Lower leg skin (tissue), 4 donors: Measurements from ENCODE around the gene BCL2. TPM values are rescaled to one million over a fixed set of nuclear protein-coding genes. Genes with fewer than 3 reads are reported as not detected.

ENCODE experiments used
- DNase-seq, 2 donors: peaks; one replicate each; pipeline ENCODE4 v3.0.0-alpha.2; 2019; ENCODE audit warnings: low spot score in 2 of 2
- H3K4me3 ChIP-seq: fragments of 200-600 bp; sonication (generic); 2 replicates; pipeline ENCODE4 v1.5.1; 2017; ENCODE audit warnings: mild to moderate bottlenecking, low read depth; ENCODE audit not compliant: poor library complexity, severe bottlenecking
- CTCF ChIP-seq, 3 donors: fragments of 450-650 bp; IDR thresholded peaks; one replicate each; pipeline ENCODE4 v1.5.1; 2016; ENCODE audit warnings: antibody characterized with exemption in 3 of 3, mild to moderate bottlenecking in 3 of 3, moderate library complexity in 2 of 3
- POLR2A ChIP-seq, 2 donors: fragments of 450-650 bp; IDR thresholded peaks; one replicate each; pipeline ENCODE4 v1.6.1; 2016 to 2017; ENCODE audit warnings: antibody characterized with exemption in 2 of 2, mild to moderate bottlenecking in 1 of 2, moderate library complexity in 1 of 2
- WGBS, 2 donors: methylation state at CpG; one replicate each; pipeline ENCODE4 v1.1.5; 2018; 5-methylcytosine and 5-hydroxymethylcytosine counted together
- intact Hi-C: fragments of 100-400 bp; cut with DNase I; formaldehyde crosslinking; loops from one replicate; pipeline ENCODE4 v1.15.0; 2023; ENCODE audit warnings: low total_unique reads
- total RNA-seq, 4 donors: library from RNA; depleted of rRNA; stranded (reverse); fragments of >200 nt; gene quantifications; one replicate each; pipeline ENCODE4 v1.1.0, GENCODE V29; 2016

Gene BCL2
- total RNA-seq, 4 donors from 2014 or later, result 12.8 to 21.7 (median 18.2) TPM

GRCh38 chr18:63177259-63177658 lies 142.3 kb downstream of the BCL2 start:
- H3K4me3 ChIP-seq, result no peak overlapping the region
- WGBS, 2 donors, result 72 to 90% methylated on average over 6 of the region's 6 CpGs
- intact Hi-C loops, result no loop called here
- no peak for DNase-seq
- TF ChIP-seq CTCF (IDR thresholded peaks at IDR 0.05) (no peak), POLR2A (IDR thresholded peaks at IDR 0.05) (no peak)

DNA sequence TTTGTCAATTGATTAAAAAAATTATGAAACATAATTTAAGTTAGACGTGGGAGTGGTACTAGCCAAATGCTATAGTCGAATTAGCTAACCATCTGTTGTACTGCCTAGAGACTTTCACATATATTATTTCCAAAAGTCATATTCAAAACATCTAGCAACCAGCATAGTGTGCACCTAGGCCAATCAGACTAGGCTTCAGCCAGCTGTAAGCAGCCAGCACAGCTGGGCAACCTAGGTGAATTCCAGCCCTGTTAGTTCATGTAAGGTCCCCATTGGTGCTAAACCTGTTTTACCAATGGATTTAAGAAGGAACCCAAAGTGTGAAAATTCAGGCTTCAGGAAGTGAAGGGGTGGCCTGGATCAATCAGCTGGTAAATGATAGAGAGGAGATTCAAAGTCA lies 144.3 kb downstream of the BCL2 start:
- no peak overlapping the region for H3K4me3 ChIP-seq
- intact Hi-C loops, result no loop called here
- no peak for DNase-seq
- TF ChIP-seq CTCF (IDR thresholded peaks at IDR 0.05), result no peak
- no peak for TF ChIP-seq POLR2A (IDR thresholded peaks at IDR 0.05)
- 50 to 67% methylated on average over 2 of the region's 2 CpGs for WGBS, 2 donors

DNA sequence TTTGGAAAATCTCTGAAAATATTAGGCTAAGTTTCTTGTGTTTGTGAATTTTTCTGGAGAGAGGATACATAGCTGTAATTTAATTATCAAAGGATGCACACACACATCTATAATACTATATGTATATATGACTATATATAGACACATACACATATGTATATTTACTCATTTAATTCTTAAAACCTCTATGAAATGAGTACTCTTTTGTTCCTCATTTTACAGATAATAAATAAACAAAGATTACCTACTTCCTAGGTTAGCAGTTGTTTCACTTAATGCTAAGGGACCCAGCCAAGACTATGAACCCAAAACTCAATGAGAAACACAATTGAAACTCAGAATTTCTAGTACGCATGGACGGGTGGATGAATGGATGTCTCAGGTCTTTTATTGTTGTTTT lies 145.6 kb downstream of the BCL2 start:
- intact Hi-C loops, result no loop called here
- WGBS, 2 donors, result 97% methylated on average over 2 of the region's 2 CpGs
- H3K4me3 ChIP-seq, result no peak overlapping the region
- no peak for DNase-seq
- TF ChIP-seq POLR2A (IDR thresholded peaks at IDR 0.05) (no peak), CTCF (IDR thresholded peaks at IDR 0.05) (no peak)

DNA sequence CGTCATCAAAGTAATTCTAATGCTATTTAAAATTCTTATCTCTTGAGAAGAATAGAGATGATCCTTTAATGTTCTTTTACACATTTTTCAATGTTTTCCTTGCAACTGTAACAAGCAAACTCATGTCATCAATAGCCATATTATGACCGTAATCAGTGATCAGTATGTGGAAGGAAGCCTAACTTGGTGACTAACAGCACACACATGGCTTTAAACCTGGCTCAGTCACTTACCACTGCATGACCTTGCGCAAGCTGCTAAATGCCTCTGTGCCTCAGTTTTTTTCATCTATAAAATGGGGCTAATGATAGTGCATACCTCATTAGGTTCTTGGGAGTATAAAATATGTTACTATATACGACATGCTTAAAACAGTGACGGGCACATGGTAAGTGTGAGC lies 149.7 kb downstream of the BCL2 start:
- intact Hi-C loops, result no loop called here
- H3K4me3 ChIP-seq, result no peak overlapping the region
- TF ChIP-seq CTCF (IDR thresholded peaks at IDR 0.05), result no peak
- no peak for TF ChIP-seq POLR2A (IDR thresholded peaks at IDR 0.05)
- DNase-seq, result no peak
- 98 to 99% methylated on average over 5 of the region's 5 CpGs for WGBS, 2 donors

- no peak overlapping the region for H3K4me3 ChIP-seq
- TF ChIP-seq POLR2A (IDR thresholded peaks at IDR 0.05) (no peak), CTCF (IDR thresholded peaks at IDR 0.05) (no peak)
- 76 to 92% methylated on average over 5 of the region's 5 CpGs for WGBS, 2 donors
- intact Hi-C loops, result no loop called here
- no peak for DNase-seq
These were observed 151.3 kb downstream of the BCL2 start for GRCh38 chr18:63168287-63168686.

DNA sequence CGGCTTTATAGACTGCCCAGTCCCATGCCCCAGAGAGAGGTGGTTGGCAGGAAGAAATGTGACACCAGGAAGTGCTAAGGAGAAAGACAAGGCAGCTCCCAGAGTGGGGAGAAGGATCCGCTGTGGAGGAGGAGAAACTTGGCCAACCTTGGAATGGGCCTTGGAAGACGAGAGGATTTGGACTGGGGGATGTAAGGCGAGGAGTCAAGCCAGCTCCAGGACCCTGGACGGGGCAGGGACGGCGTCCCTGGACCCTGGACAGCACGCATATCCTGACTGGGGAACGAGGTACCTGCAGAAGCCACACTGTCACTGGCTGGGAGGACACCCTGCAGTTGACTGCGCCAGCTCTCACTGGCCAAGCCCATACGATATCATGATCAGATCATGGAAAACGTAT lies 153.4 kb downstream of the BCL2 start:
- peak in 1 of 2 donors; percentile 78 for DNase-seq
- no peak overlapping the region for H3K4me3 ChIP-seq
- 90 to 95% methylated on average over 12 of the region's 12 CpGs for WGBS, 2 donors
- intact Hi-C loops, result no loop called here
- TF ChIP-seq CTCF (IDR thresholded peaks at IDR 0.05) (no peak), POLR2A (IDR thresholded peaks at IDR 0.05) (no peak)
